ENCODE measurements around the gene FGF7. TPM values are rescaled to one million over a fixed set of nuclear protein-coding genes. Genes with fewer than 3 reads are reported as not detected.

The FGF7 gene
- total RNA-seq, 1 donor = 445 TPM

GRCh38 chr15:49436751-49437150, 13.7 kb downstream of the FGF7 start:
- H3K27ac ChIP-seq (ENCODE audit: low read depth, low read length) = peak overlapping the region; percentile 61
- no peaks in the 10 kb centered on the region for H3K9me3 ChIP-seq (ENCODE audit: low read depth, low read length)
- H3K4me3 ChIP-seq (ENCODE audit: insufficient read depth, low read length) = no peak overlapping the region
- no peak overlapping the region for H2AFZ ChIP-seq (ENCODE audit: low read length)
- peaks cover 70% of the 10 kb centered on the region for H3K79me2 ChIP-seq (ENCODE audit: insufficient read depth, low read length)
- peaks cover 84% of the 10 kb centered on the region for H3K4me1 ChIP-seq (ENCODE audit: insufficient read depth, low read length)
- H3K36me3 ChIP-seq (ENCODE audit: insufficient read depth, low read length) = peaks cover 6% of the 10 kb centered on the region
- no peaks in the 10 kb centered on the region for H3K27me3 ChIP-seq (ENCODE audit: insufficient read depth, low read length)
- H4K20me1 ChIP-seq (ENCODE audit: insufficient read depth, low read length) = peaks cover 7% of the 10 kb centered on the region
- TF ChIP-seq CTCF (IDR thresholded peaks at IDR 0.05; ENCODE audit: extremely low read depth, low read depth, low read length) = no peak
- DNase-seq (ENCODE audit: insufficient read length, low spot score, missing footprints) = no peak
- peak overlapping the region; percentile 25 for H3K4me2 ChIP-seq (ENCODE audit: insufficient read depth, low read length)

GRCh38 chr15:49438962-49439631, 16.1 kb downstream of the FGF7 start:
- no peak for DNase-seq (ENCODE audit: insufficient read length, low spot score, missing footprints)
- Histone ChIP-seq H3K4me1 (ENCODE audit: insufficient read depth, low read length) (peaks cover 70% of the 10 kb centered on the region), H3K79me2 (ENCODE audit: insufficient read depth, low read length) (peaks cover 67% of the 10 kb centered on the region), H3K9me3 (ENCODE audit: low read depth, low read length) (no peaks in the 10 kb centered on the region), H4K20me1 (ENCODE audit: insufficient read depth, low read length) (peaks cover 2% of the 10 kb centered on the region), H3K27ac (ENCODE audit: low read depth, low read length) (peak overlapping the region; percentile 64), H2AFZ (ENCODE audit: low read length) (peak overlapping the region; percentile 58), H3K4me2 (ENCODE audit: insufficient read depth, low read length) (peak overlapping the region; percentile 56), H3K4me3 (ENCODE audit: insufficient read depth, low read length) (peak overlapping the region; percentile 35), H3K27me3 (ENCODE audit: insufficient read depth, low read length) (no peaks in the 10 kb centered on the region), H3K36me3 (ENCODE audit: insufficient read depth, low read length) (peaks cover 8% of the 10 kb centered on the region)
- TF ChIP-seq CTCF (IDR thresholded peaks at IDR 0.05; ENCODE audit: extremely low read depth, low read depth, low read length) = no peak

- H3K4me3 ChIP-seq (ENCODE audit: insufficient read depth, low read length) = peak overlapping the region; percentile 5
- no peak for TF ChIP-seq CTCF (IDR thresholded peaks at IDR 0.05; ENCODE audit: extremely low read depth, low read depth, low read length)
- peak overlapping the region; percentile 64 for H3K27ac ChIP-seq (ENCODE audit: low read depth, low read length)
- DNase-seq (ENCODE audit: insufficient read length, low spot score, missing footprints) = no peak
- no peaks in the 10 kb centered on the region for H4K20me1 ChIP-seq (ENCODE audit: insufficient read depth, low read length)
- H2AFZ ChIP-seq (ENCODE audit: low read length) = no peak overlapping the region
- H3K79me2 ChIP-seq (ENCODE audit: insufficient read depth, low read length) = peaks cover 67% of the 10 kb centered on the region
- peak overlapping the region; percentile 56 for H3K4me2 ChIP-seq (ENCODE audit: insufficient read depth, low read length)
- H3K36me3 ChIP-seq (ENCODE audit: insufficient read depth, low read length) = peaks cover 9% of the 10 kb centered on the region
- H3K4me1 ChIP-seq (ENCODE audit: insufficient read depth, low read length) = peaks cover 70% of the 10 kb centered on the region
- no peaks in the 10 kb centered on the region for H3K27me3 ChIP-seq (ENCODE audit: insufficient read depth, low read length)
- H3K9me3 ChIP-seq (ENCODE audit: low read depth, low read length) = no peaks in the 10 kb centered on the region
Observed at GRCh38 chr15:49439678-49440395, 16.8 kb downstream of the FGF7 start.

GRCh38 chr15:49441356-49441755, 18.3 kb downstream of the FGF7 start:
- no peaks in the 10 kb centered on the region for H3K27me3 ChIP-seq (ENCODE audit: insufficient read depth, low read length)
- peaks cover 9% of the 10 kb centered on the region for H3K36me3 ChIP-seq (ENCODE audit: insufficient read depth, low read length)
- H3K9me3 ChIP-seq (ENCODE audit: low read depth, low read length) = no peaks in the 10 kb centered on the region
- no peak overlapping the region for H3K4me2 ChIP-seq (ENCODE audit: insufficient read depth, low read length)
- H4K20me1 ChIP-seq (ENCODE audit: insufficient read depth, low read length) = peaks cover 4% of the 10 kb centered on the region
- peaks cover 55% of the 10 kb centered on the region for H3K4me1 ChIP-seq (ENCODE audit: insufficient read depth, low read length)
- peak overlapping the region; percentile 4 for H3K27ac ChIP-seq (ENCODE audit: low read depth, low read length)
- no peak overlapping the region for H3K4me3 ChIP-seq (ENCODE audit: insufficient read depth, low read length)
- TF ChIP-seq CTCF (IDR thresholded peaks at IDR 0.05; ENCODE audit: extremely low read depth, low read depth, low read length) = no peak
- H2AFZ ChIP-seq (ENCODE audit: low read length) = no peak overlapping the region
- peaks cover 68% of the 10 kb centered on the region for H3K79me2 ChIP-seq (ENCODE audit: insufficient read depth, low read length)
- no peak for DNase-seq (ENCODE audit: insufficient read length, low spot score, missing footprints)

Measured in osteoblast (primary cell).